Chondrocyte (in vitro differentiated cells): Measurements from ENCODE around the gene LHX3. TPM values are rescaled to one million over a fixed set of nuclear protein-coding genes. Genes with fewer than 3 reads are reported as not detected.

ENCODE experiments used
- DNase-seq: peaks from one replicate; pipeline ENCODE4 v3.0.0; 2021; ENCODE audit warnings: mixed read lengths, low spot score
- H3K27ac Mint-ChIP-seq: one replicate; pipeline ENCODE4 v1.8.0; 2021; ENCODE audit warnings: mild to moderate bottlenecking, moderate library complexity, mixed read lengths; ENCODE audit not compliant: unreplicated experiment
- H3K27me3 Mint-ChIP-seq: 2 replicates; pipeline ENCODE4 v1.8.0; 2021; ENCODE audit warnings: low read depth, mixed read lengths
- H3K36me3 Mint-ChIP-seq: 2 replicates; pipeline ENCODE4 v1.8.0; 2021; ENCODE audit warnings: low read depth, mixed read lengths
- H3K4me1 Mint-ChIP-seq: 2 replicates; pipeline ENCODE4 v1.8.0; 2021; ENCODE audit warnings: low read depth, mild to moderate bottlenecking, mixed read lengths
- H3K4me3 Mint-ChIP-seq: one replicate; pipeline ENCODE4 v1.8.0; 2021; ENCODE audit warnings: mild to moderate bottlenecking, moderate library complexity, mixed read lengths; ENCODE audit not compliant: unreplicated experiment
- H3K9me3 Mint-ChIP-seq: 2 replicates; pipeline ENCODE4 v1.8.0; 2021; ENCODE audit warnings: low read depth, mixed read lengths
- CTCF ChIP-seq: fragments of 200-600 bp; sonication (generic); IDR thresholded peaks from 2 replicates; pipeline ENCODE4 v1.5.0; 2021; ENCODE audit warnings: antibody characterized with exemption, mild to moderate bottlenecking, moderate library complexity
- total RNA-seq: library from RNA; stranded (reverse); gene quantifications from 3 replicates; pipeline ENCODE4 v1.2.1, GENCODE V29; 2021

The LHX3 gene
- total RNA-seq, 1 donor from 2014 or later = not detected

GRCh38 chr9:136172412-136173079 is 32.4 kb downstream of the LHX3 start:
- Mint-ChIP-seq H3K27ac (no peak overlapping the region), H3K36me3 (peaks cover 1% of the 10 kb centered on the region), H3K9me3 (no peaks in the 10 kb centered on the region), H3K27me3 (peaks cover 25% of the 10 kb centered on the region), H3K4me3 (no peak overlapping the region), H3K4me1 (no peaks in the 10 kb centered on the region)
- no peak for TF ChIP-seq CTCF
- no peak for DNase-seq

- H3K27ac Mint-ChIP-seq = no peak overlapping the region
- no peaks in the 10 kb centered on the region for H3K4me1 Mint-ChIP-seq
- DNase-seq = no peak
- peaks cover 3% of the 10 kb centered on the region for H3K36me3 Mint-ChIP-seq
- peaks cover 26% of the 10 kb centered on the region for H3K27me3 Mint-ChIP-seq
- H3K4me3 Mint-ChIP-seq = no peak overlapping the region
- H3K9me3 Mint-ChIP-seq = no peaks in the 10 kb centered on the region
- TF ChIP-seq CTCF = no peak
Observed at GRCh38 chr9:136171801-136172411, 33.0 kb downstream of the LHX3 start.

- peaks cover 30% of the 10 kb centered on the region for H3K27me3 Mint-ChIP-seq
- H3K9me3 Mint-ChIP-seq = no peaks in the 10 kb centered on the region
- no peak for TF ChIP-seq CTCF
- no peak overlapping the region for H3K4me3 Mint-ChIP-seq
- H3K4me1 Mint-ChIP-seq = no peaks in the 10 kb centered on the region
- H3K36me3 Mint-ChIP-seq = peaks cover 3% of the 10 kb centered on the region
- no peak for DNase-seq
- no peak overlapping the region for H3K27ac Mint-ChIP-seq
Observed at GRCh38 chr9:136171009-136171800, 33.7 kb downstream of the LHX3 start.

- DNase-seq = no peak
- no peak overlapping the region for H3K27ac Mint-ChIP-seq
- peak; percentile 80 for TF ChIP-seq CTCF
- peaks cover 3% of the 10 kb centered on the region for H3K36me3 Mint-ChIP-seq
- H3K9me3 Mint-ChIP-seq = peaks cover 5% of the 10 kb centered on the region
- H3K4me1 Mint-ChIP-seq = no peaks in the 10 kb centered on the region
- no peak overlapping the region for H3K4me3 Mint-ChIP-seq
- H3K27me3 Mint-ChIP-seq = peaks cover 35% of the 10 kb centered on the region
Observed at GRCh38 chr9:136170006-136170901, 34.7 kb downstream of the LHX3 start.
